ENCODE results near the gene STK11IP. TPM values are rescaled to one million over a fixed set of nuclear protein-coding genes. Genes with fewer than 3 reads are reported as not detected.

STK11IP gene
- total and polyA plus RNA-seq, 10 of the 15 experiments (the other 5 are each of a cell fraction or from before 2014, with no cell fraction given), result 0.42 to 24.0 (median 11.4) TPM

GRCh38 chr2:219628986-219629901 lies 31.6 kb downstream of the STK11IP start (continued):
- no peak for TF ChIP-seq RELA (IDR thresholded peaks at IDR 0.05; ENCODE audit: borderline replicate concordance, partially characterized antibody)

- TF ChIP-seq YBX1 (IDR thresholded peaks at IDR 0.05) (no peak), PML (IDR thresholded peaks at IDR 0.05; ENCODE audit: low read length) (no peak), TAF1 (IDR thresholded peaks at IDR 0.05; ENCODE audit: borderline replicate concordance, low read depth, low read length) (no peak)
- Histone ChIP-seq H2AFZ (ENCODE audit: control insufficient read depth, low read depth, low read length) (no peak overlapping the region), H3K4me1 (ENCODE audit: control insufficient read depth, insufficient read depth, low read length) (no peaks in the 10 kb centered on the region), H3K9ac (ENCODE audit: control insufficient read depth, insufficient read depth, low read length) (no peak overlapping the region), H3K4me2 (ENCODE audit: control insufficient read depth, insufficient read depth) (no peak overlapping the region), H3K4me3 (no peak overlapping the region), H3K27me3 (replicated peaks in 1 of 2; ENCODE audit: control insufficient read depth in 2 of 2, insufficient read depth in 2 of 2, low read length in 1 of 2) (peaks cover 4 to 6% of the 10 kb centered on the region in 2 experiments), H3K27ac (ENCODE audit: control insufficient read depth, insufficient read depth) (no peak overlapping the region), H3K79me2 (ENCODE audit: control insufficient read depth, insufficient read depth, low read length) (no peaks in the 10 kb centered on the region), H3K9me3 (replicated peaks; ENCODE audit: control insufficient read depth, insufficient read depth, low read length) (no peaks in the 10 kb centered on the region; the same call in 2 of the 3 replicates), H3K36me3 (ENCODE audit: control insufficient read depth in 2 of 2, insufficient read depth in 2 of 2, low read length in 1 of 2) (no peaks in the 10 kb centered on the region), H4K20me1 (ENCODE audit: control insufficient read depth, insufficient read depth) (no peaks in the 10 kb centered on the region; the same call in 1 of the 2 replicates)
- 44% methylated on average over 19 of the region's 20 CpGs for WGBS (ENCODE audit: insufficient coverage, insufficient replicate concordance, low lambda C conversion rate, missing lambda C conversion rate)
- no TSS peak for BruUV-seq (replicated peaks)
- ChIA-PET CTCF (no interaction called here), RAD21 (ENCODE audit: unreplicated experiment) (no interaction called here), POLR2A (no interaction called here), SMC1A (ENCODE audit: uncharacterized antibody, unreplicated experiment) (interaction anchor here (1.1 kb wide), 1 partner anchor 11 kb away, joined by 3 read pairs; no protein-coding TSS in a partner anchor)
- peak; percentile 39; the same call in 2 of the 3 replicates for ATAC-seq
- FAIRE-seq, result no peak
- intact Hi-C loops (cut with micrococcal nuclease; ENCODE audit: unreplicated experiment), result loop anchor here (10.0 kb wide), 1 partner anchor 155 kb away; no protein-coding TSS in a partner anchor
- in situ Hi-C loops (cut with MboI), result no loop called here
- DNase-seq (ENCODE audit: low read depth, low spot score), result no peak
Observed at GRCh38 chr2:219629976-219630695, 32.5 kb downstream of the STK11IP start.
